H9 (cell line): ENCODE results near the gene AHNAK. TPM values are rescaled to one million over a fixed set of nuclear protein-coding genes. Genes with fewer than 3 reads are reported as not detected.
A peak's percentile ranks its signal among the peaks of the same experiment; 100 is the strongest.

Experiments
- DNase-seq: peaks from one replicate; pipeline ENCODE4 v3.0.0-alpha.2; 2017
- H2AFZ ChIP-seq: one replicate; pipeline ENCODE4 v1.6.1; 2013; ENCODE audit warnings: mild to moderate bottlenecking, low read length, control low read depth, moderate library complexity
- H2AK5ac ChIP-seq: 2 replicates; pipeline ENCODE4 v1.6.1; 2013; ENCODE audit warnings: low read length, control low read depth, mixed read lengths; ENCODE audit not compliant: insufficient read length
- H2BK120ac ChIP-seq: one replicate; pipeline ENCODE4 v1.6.1; 2013; ENCODE audit warnings: low read depth, mild to moderate bottlenecking, low read length, control low read depth, inconsistent platforms; ENCODE audit not compliant: poor library complexity, severe bottlenecking
- H2BK12ac ChIP-seq: 2 replicates; pipeline ENCODE4 v1.6.1; 2013; ENCODE audit warnings: low read length, control low read depth, mixed read lengths, low read depth; ENCODE audit not compliant: insufficient read length
- H2BK15ac ChIP-seq: 2 replicates; pipeline ENCODE4 v1.6.1; 2013; ENCODE audit warnings: low read depth, low read length, control low read depth
- H2BK20ac ChIP-seq: one replicate; pipeline ENCODE4 v1.6.1; 2013; ENCODE audit warnings: low read depth, mild to moderate bottlenecking, low read length, control low read depth, inconsistent platforms; ENCODE audit not compliant: poor library complexity, severe bottlenecking
- H2BK5ac ChIP-seq: 2 replicates; pipeline ENCODE4 v1.6.1; 2013; ENCODE audit warnings: low read length, control low read depth, mixed read lengths; ENCODE audit not compliant: insufficient read length
- H3K14ac ChIP-seq: 2 replicates; pipeline ENCODE4 v1.6.1; 2013; ENCODE audit warnings: low read length, control low read depth; ENCODE audit not compliant: insufficient read depth
- H3K18ac ChIP-seq: 2 replicates; pipeline ENCODE4 v1.6.1; 2013; ENCODE audit warnings: low read depth, mild to moderate bottlenecking, mixed read lengths, low read length, control low read depth; ENCODE audit not compliant: insufficient read length
- H3K23ac ChIP-seq: 2 replicates; pipeline ENCODE4 v1.6.1; 2013; ENCODE audit warnings: low read length, control low read depth, mixed read lengths, low read depth; ENCODE audit not compliant: insufficient read length
- H3K23me2 ChIP-seq: 2 replicates; pipeline ENCODE4 v1.6.1; 2013; ENCODE audit warnings: low read depth, mild to moderate bottlenecking, mixed read lengths, low read length, control low read depth; ENCODE audit not compliant: insufficient read length, poor library complexity, severe bottlenecking
- H3K27ac ChIP-seq: 2 replicates; pipeline ENCODE4 v1.5.1; 2013; ENCODE audit warnings: low read length, control low read depth, mixed read lengths, low read depth; ENCODE audit not compliant: insufficient read length
- H3K27me3 ChIP-seq: 2 replicates; pipeline ENCODE4 v1.6.1; 2013; ENCODE audit warnings: low read length, control low read depth, inconsistent platforms; ENCODE audit not compliant: insufficient read depth
- H3K4ac ChIP-seq: 2 replicates; pipeline ENCODE4 v1.6.1; 2013; ENCODE audit warnings: low read depth, mild to moderate bottlenecking, control low read depth, inconsistent platforms, low read length, moderate library complexity
- H3K4me1 ChIP-seq: 2 replicates; pipeline ENCODE4 v1.6.1; 2013; ENCODE audit warnings: low read length, control low read depth, inconsistent platforms; ENCODE audit not compliant: insufficient read depth
- H3K4me2 ChIP-seq: 2 replicates; pipeline ENCODE4 v1.6.1; 2013; ENCODE audit warnings: low read length, control low read depth, mixed read lengths; ENCODE audit not compliant: insufficient read length, insufficient read depth
- H3K56ac ChIP-seq: 2 replicates; pipeline ENCODE4 v1.6.1; 2013; ENCODE audit warnings: low read depth, mild to moderate bottlenecking, mixed read lengths, low read length, control low read depth; ENCODE audit not compliant: insufficient read length
- H3K79me1 ChIP-seq: 2 replicates; pipeline ENCODE4 v1.6.1; 2013; ENCODE audit warnings: low read depth, mild to moderate bottlenecking, moderate library complexity, low read length, control low read depth, inconsistent platforms; ENCODE audit not compliant: insufficient read depth, poor library complexity, severe bottlenecking
- H3K79me2 ChIP-seq: 2 replicates; pipeline ENCODE4 v1.6.1; 2013; ENCODE audit warnings: low read length, control low read depth, inconsistent platforms; ENCODE audit not compliant: insufficient read depth
- H3K9ac ChIP-seq: 2 replicates; pipeline ENCODE4 v1.6.1; 2013; ENCODE audit warnings: low read length, control low read depth, mixed read lengths; ENCODE audit not compliant: insufficient read length; ENCODE audit errors: extremely low read depth
- H3K9me3 ChIP-seq: one replicate; pipeline ENCODE4 v1.6.1; 2013; ENCODE audit warnings: low read depth, low read length, inconsistent platforms; ENCODE audit not compliant: control insufficient read depth
- H3T11ph ChIP-seq: one replicate; pipeline ENCODE4 v1.6.1; 2013; ENCODE audit warnings: mild to moderate bottlenecking, low read length, control low read depth, inconsistent platforms
- H4K20me1 ChIP-seq: one replicate; pipeline ENCODE4 v1.6.1; 2013; ENCODE audit not compliant: control insufficient read depth, insufficient read length, insufficient read depth
- H4K5ac ChIP-seq: 2 replicates; pipeline ENCODE4 v1.6.1; 2013; ENCODE audit warnings: low read depth, mild to moderate bottlenecking, mixed read lengths, low read length, control low read depth; ENCODE audit not compliant: insufficient read length
- H4K8ac ChIP-seq: replicated peaks from 2 replicates; pipeline ENCODE4 v1.6.1; 2013; ENCODE audit warnings: low read length, control low read depth, mixed read lengths, low read depth; ENCODE audit not compliant: insufficient read length
- H4K91ac ChIP-seq: 2 replicates; pipeline ENCODE4 v1.6.1; 2013; ENCODE audit warnings: low read depth, mild to moderate bottlenecking, moderate library complexity, mixed read lengths, low read length, control low read depth; ENCODE audit not compliant: insufficient read length
- H3K27ac Mint-ChIP-seq, 3 experiments: 2 replicates in 2 of 3; 3 replicates in 1 of 3; pipeline ENCODE4 v1.8.0; 2020 to 2021; ENCODE audit warnings: mixed read lengths in 3 of 3, mild to moderate bottlenecking in 1 of 3, moderate library complexity in 1 of 3
- H3K27me3 Mint-ChIP-seq: 2 replicates; pipeline ENCODE4 v1.8.0; 2021; ENCODE audit warnings: low read depth, mild to moderate bottlenecking, moderate library complexity, mixed read lengths
- H3K36me3 Mint-ChIP-seq, 3 experiments: 2 replicates in 2 of 3; 3 replicates in 1 of 3; pipeline ENCODE4 v1.8.0; 2020 to 2021; ENCODE audit warnings: low read depth in 3 of 3, mixed read lengths in 3 of 3; ENCODE audit not compliant: insufficient read depth in 1 of 3
- H3K4me1 Mint-ChIP-seq, 2 experiments: 2 replicates each; pipeline ENCODE4 v1.8.0; 2020; ENCODE audit warnings: mixed read lengths in 2 of 2
- H3K4me3 Mint-ChIP-seq, 2 experiments: 2 replicates in 1 of 2; 3 replicates in 1 of 2; pipeline ENCODE4 v1.8.0; 2020 to 2021; ENCODE audit warnings: mild to moderate bottlenecking in 2 of 2, mixed read lengths in 2 of 2, moderate library complexity in 1 of 2
- H3K9me3 Mint-ChIP-seq, 2 experiments: 2 replicates in 1 of 2; 3 replicates in 1 of 2; pipeline ENCODE4 v1.8.0; 2020; ENCODE audit warnings: mild to moderate bottlenecking in 2 of 2, mixed read lengths in 2 of 2, moderate library complexity in 1 of 2
- CTCF ChIP-seq: fragments of 200-600 bp; sonication (generic); conservative IDR thresholded peaks from 3 replicates; pipeline ENCODE4 v1.8.0; 2021; ENCODE audit warnings: antibody characterized with exemption, mild to moderate bottlenecking
- WGBS: extraction: QIAGEN DNeasy Blood & Tissue Kit; methylation state at CpG from one replicate; pipeline ENCODE4 v1.1.7; 2013; ENCODE audit warnings: missing lambda C conversion rate, low lambda C conversion rate, mixed read lengths; ENCODE audit not compliant: insufficient read length; ENCODE audit errors: extremely low coverage; 5-methylcytosine and 5-hydroxymethylcytosine counted together
- total RNA-seq: library from RNA; stranded (reverse); gene quantifications from 2 replicates; pipeline ENCODE4 v1.2.1, GENCODE V29; 2021

AHNAK gene
- total RNA-seq, 1 experiment from 2014 or later: 15.2 TPM

- Histone ChIP-seq H2AFZ (no peak overlapping the region), H3K4me1 (peaks cover 4% of the 10 kb centered on the region; the same call in 1 of the 2 replicates), H3K23ac (no peak overlapping the region), H2AK5ac (no peak overlapping the region), H3K27me3 (no peaks in the 10 kb centered on the region), H4K5ac (no peak overlapping the region), H2BK12ac (no peak overlapping the region), H3K18ac (peak overlapping the region; percentile 73), H3K4me2 (peak overlapping the region; percentile 50), H3K79me1 (no peaks in the 10 kb centered on the region), H3K79me2 (no peaks in the 10 kb centered on the region), H2BK15ac (no peak overlapping the region), H3K56ac (no peak overlapping the region), H3K9ac (no peak overlapping the region), H4K8ac (no peak overlapping the region), H2BK120ac (no peak overlapping the region), H3K14ac (peak overlapping the region; percentile 92), H3K9me3 (no peaks in the 10 kb centered on the region), H3K23me2 (peaks cover 6% of the 10 kb centered on the region), H3K27ac (no peak overlapping the region), H2BK5ac (no peak overlapping the region), H4K91ac (no peak overlapping the region), H3K4ac (no peak overlapping the region), H3T11ph (no peak overlapping the region), H4K20me1 (no peaks in the 10 kb centered on the region), H2BK20ac (no peak overlapping the region)
- peak; percentile 83 for DNase-seq
- no CpG with 5 or more reads among the region's 14 CpGs for WGBS
- H3K27ac Mint-ChIP-seq: no peak overlapping the region; a peak in 2 of 7 replicates
- peaks cover 9 to 38% of the 10 kb centered on the region in 2 experiments for H3K4me1 Mint-ChIP-seq
- TF ChIP-seq CTCF: peak; percentile 84
- H3K27me3 Mint-ChIP-seq: no peaks in the 10 kb centered on the region
- peak overlapping the region; percentile 55 to 70 for H3K4me3 Mint-ChIP-seq
- no peaks in the 10 kb centered on the region for H3K36me3 Mint-ChIP-seq
- H3K9me3 Mint-ChIP-seq: no peaks in the 10 kb centered on the region
These were observed 151.6 kb downstream of the AHNAK start for GRCh38 chr11:62394825-62395538.
